GM12874 (cell line): ENCODE data around the gene CTSW.

Experiments
- CTCF ChIP-seq: IDR thresholded peaks from 2 replicates; pipeline ENCODE4 v1.5.1; 2011; ENCODE audit warnings: low read depth, mild to moderate bottlenecking, control low read depth, low read length, moderate library complexity; ENCODE audit not compliant: insufficient read depth

The CTSW gene

GRCh38 chr11:65854161-65854592, 25.5 kb upstream of the CTSW start:
- no peak for TF ChIP-seq CTCF

GRCh38 chr11:65854852-65855837, 24.5 kb upstream of the CTSW start:
- no peak for TF ChIP-seq CTCF

GRCh38 chr11:65855927-65856363, 23.7 kb upstream of the CTSW start:
- TF ChIP-seq CTCF, result no peak

- no peak for TF ChIP-seq CTCF
Observed at GRCh38 chr11:65856689-65857499, 22.7 kb upstream of the CTSW start.

- 0 out of 2 replicates have a peak, but pooled peaks have one; percentile 5 for TF ChIP-seq CTCF
Observed at GRCh38 chr11:65857500-65857852, 22.2 kb upstream of the CTSW start.

GRCh38 chr11:65857853-65858680, 21.6 kb upstream of the CTSW start, which contains the start of gene CFL1:
TSS of gene CFL1 (minus strand) at chr11:65858180. CDS start at chr11:65858099, 81 bp downstream.
- no peak for TF ChIP-seq CTCF
